HepG2 (cell line): ENCODE data around the gene SNRNP48. TPM values are rescaled to one million over a fixed set of nuclear protein-coding genes. Genes with fewer than 3 reads are reported as not detected.
A peak's percentile ranks its signal among the peaks of the same experiment; 100 is the strongest.

Source experiments
- BCLAF1 ChIP-seq: fragments of 450-650 bp; IDR thresholded peaks from 2 replicates; pipeline ENCODE4 v1.6.1; 2017; ENCODE audit warnings: mild to moderate bottlenecking
- ELF3 ChIP-seq: IDR thresholded peaks from 2 replicates; pipeline ENCODE4 v1.6.1; 2016; ENCODE audit warnings: missing genetic modification reagents, missing compliant biosample characterization
- ERF ChIP-seq: IDR thresholded peaks from 2 replicates; pipeline ENCODE4 v1.6.1; 2018; ENCODE audit warnings: missing biosample characterization, missing genetic modification reagents
- FOSL1 ChIP-seq: sonication (generic); formaldehyde crosslinking; IDR thresholded peaks from 2 replicates; pipeline ENCODE4 v1.9.0; 2021; ENCODE audit warnings: missing genetic modification reagents, borderline replicate concordance
- HOXA7 ChIP-seq: sonication (generic); formaldehyde crosslinking; IDR thresholded peaks from 2 replicates; pipeline ENCODE4 v1.8.1; 2022; ENCODE audit warnings: mild to moderate bottlenecking, missing genetic modification reagents, moderate library complexity
- IKZF1 ChIP-seq: fragments of 450-650 bp; IDR thresholded peaks from 2 replicates; pipeline ENCODE4 v1.7.1; 2016
- IRX3 ChIP-seq: sonication (generic); formaldehyde crosslinking; IDR thresholded peaks from 2 replicates; pipeline ENCODE4 v1.8.1; 2023; ENCODE audit warnings: mild to moderate bottlenecking, low read depth, missing genetic modification reagents, borderline replicate concordance
- MAX ChIP-seq: IDR thresholded peaks from 2 replicates; pipeline ENCODE4 v1.6.1; 2012; ENCODE audit warnings: inconsistent platforms
- MTF1 ChIP-seq: sonication (generic); formaldehyde crosslinking; IDR thresholded peaks from 2 replicates; pipeline ENCODE4 v1.5.0; 2020; ENCODE audit warnings: missing genetic modification reagents
- MZF1 ChIP-seq: sonication (generic); formaldehyde crosslinking; IDR thresholded peaks from 2 replicates; pipeline ENCODE4 v1.8.1; 2023; ENCODE audit warnings: mild to moderate bottlenecking, missing genetic modification reagents, borderline replicate concordance
- NFATC3 ChIP-seq: sonication (generic); formaldehyde crosslinking; IDR thresholded peaks from 2 replicates; pipeline ENCODE4 v1.5.1; 2020; ENCODE audit warnings: mild to moderate bottlenecking, missing genetic modification reagents
- RFXAP ChIP-seq: sonication (generic); formaldehyde crosslinking; IDR thresholded peaks from 2 replicates; pipeline ENCODE4 v1.4.0; 2020; ENCODE audit warnings: missing genetic modification reagents, borderline replicate concordance
- SKI ChIP-seq: fragments of 450-650 bp; IDR thresholded peaks from one replicate; pipeline ENCODE4 v1.6.1; 2018; ENCODE audit warnings: mild to moderate bottlenecking; ENCODE audit not compliant: partially characterized antibody
- SMC3 ChIP-seq: IDR thresholded peaks from 2 replicates; pipeline ENCODE4 v1.6.1; 2011; ENCODE audit warnings: low read length, improper control_type of control experiment
- SP2 ChIP-seq: sonication (generic); formaldehyde crosslinking; IDR thresholded peaks from 2 replicates; pipeline ENCODE4 v1.5.1; 2020; ENCODE audit warnings: mild to moderate bottlenecking, missing genetic modification reagents
- SRSF1 ChIP-seq: fragments of 200-400 bp; formaldehyde crosslinking; optimal IDR thresholded peaks from 2 replicates; pipeline ENCODE3; 2017; ENCODE audit warnings: mild to moderate bottlenecking, low read depth, low read length, moderate library complexity
- STAT5B ChIP-seq: sonication (generic); formaldehyde crosslinking; IDR thresholded peaks from 2 replicates; pipeline ENCODE4 v1.4.0; 2020; ENCODE audit warnings: missing genetic modification reagents
- THAP11 ChIP-seq: IDR thresholded peaks from 2 replicates; pipeline ENCODE4 v1.6.1; 2016; ENCODE audit warnings: missing biosample characterization, missing genetic modification reagents
- ZBTB8A ChIP-seq: sonication (generic); formaldehyde crosslinking; IDR thresholded peaks from 2 replicates; pipeline ENCODE4 v1.4.0; 2020; ENCODE audit warnings: mild to moderate bottlenecking, low read depth, missing genetic modification reagents, borderline replicate concordance
- ZNF230 ChIP-seq: sonication (generic); formaldehyde crosslinking; IDR thresholded peaks from 2 replicates; pipeline ENCODE4 v1.4.0; 2020; ENCODE audit warnings: mild to moderate bottlenecking, missing genetic modification reagents
- ZNF256 ChIP-seq: sonication (generic); formaldehyde crosslinking; conservative IDR thresholded peaks from 2 replicates; pipeline ENCODE4 v1.4.0; 2020; ENCODE audit warnings: missing genetic modification reagents
- ZNF430 ChIP-seq: sonication (generic); formaldehyde crosslinking; IDR thresholded peaks from 2 replicates; pipeline ENCODE4 v1.9.0; 2021; ENCODE audit warnings: mild to moderate bottlenecking, missing genetic modification reagents
- ZNF572 ChIP-seq: sonication (generic); formaldehyde crosslinking; IDR thresholded peaks from 2 replicates; pipeline ENCODE4 v1.5.1; 2020; ENCODE audit warnings: mild to moderate bottlenecking, missing genetic modification reagents
- ZNF597 ChIP-seq: sonication (generic); formaldehyde crosslinking; IDR thresholded peaks from 2 replicates; pipeline ENCODE4 v1.5.0; 2020; ENCODE audit warnings: missing genetic modification reagents
- ZNF615 ChIP-seq: sonication (generic); formaldehyde crosslinking; IDR thresholded peaks from 2 replicates; pipeline ENCODE4 v1.5.0; 2020; ENCODE audit warnings: mild to moderate bottlenecking, missing genetic modification reagents, borderline replicate concordance
- ZNF737 ChIP-seq: sonication (generic); formaldehyde crosslinking; IDR thresholded peaks from 2 replicates; pipeline ENCODE4 v1.5.0; 2020; ENCODE audit warnings: missing genetic modification reagents, mild to moderate bottlenecking, borderline replicate concordance
- ZNF891 ChIP-seq: sonication (generic); formaldehyde crosslinking; IDR thresholded peaks from 2 replicates; pipeline ENCODE4 v1.5.0; 2020; ENCODE audit warnings: mild to moderate bottlenecking, missing genetic modification reagents
- ZSCAN12 ChIP-seq: sonication (generic); formaldehyde crosslinking; IDR thresholded peaks from 2 replicates; pipeline ENCODE4 v1.9.0; 2021; ENCODE audit warnings: mild to moderate bottlenecking, missing genetic modification reagents
- ZSCAN21 ChIP-seq: sonication (generic); formaldehyde crosslinking; IDR thresholded peaks from 2 replicates; pipeline ENCODE4 v1.8.0; 2022; ENCODE audit warnings: mild to moderate bottlenecking, missing genetic modification reagents, moderate library complexity, borderline replicate concordance
- polyA plus RNA-seq, 8 experiments: library from polyadenylated mRNA; depleted of rRNA in 3 of 8; stranded (reverse) in 7 of 8; unstranded in 1 of 8; fragments of >200 nt; fragmentation: Illumina TruSeq in 4 of 8; extraction: Trizol in 4 of 8; gene quantifications; 2 replicates each; pipeline versions ENCODE4 v1.2.1 to v1.2.3, GENCODE V29; 2011 to 2016; ENCODE audit warnings: low read depth in 4 of 8, missing spikeins in 1 of 8, mixed read lengths in 1 of 8; ENCODE audit not compliant: insufficient read depth in 1 of 8
- total RNA-seq, 5 experiments: library from RNA; depleted of rRNA; stranded (reverse); fragments of >200 nt; fragmentation: Illumina TruSeq; extraction: Trizol; gene quantifications; 2 replicates each; pipeline ENCODE4 v1.2.3, GENCODE V29; 2016; ENCODE audit warnings: low read depth in 1 of 5

SNRNP48 gene
- total and polyA plus RNA-seq, 2 of the 13 experiments (the other 11 are each of a cell fraction or from before 2014, with no cell fraction given), result 17.5 to 47.5 TPM

- no peak; the same call in 1 of the 2 replicates for TF ChIP-seq ZSCAN21
- TF ChIP-seq ZSCAN12 (CRISPR knock-in tag), result no peak
- no peak for TF ChIP-seq ZNF256 (CRISPR knock-in tag)
- TF ChIP-seq SMC3, result no peak
- no peak for TF ChIP-seq SKI
- 0 out of 2 replicates have a peak, but pooled peaks have one; percentile 10 for TF ChIP-seq ZNF597 (CRISPR knock-in tag)
- TF ChIP-seq ZNF572, result no peak
- no peak for TF ChIP-seq MTF1 (CRISPR knock-in tag)
- peak; percentile 76 for TF ChIP-seq SRSF1
- no peak for TF ChIP-seq IKZF1
- TF ChIP-seq ZNF430 (CRISPR knock-in tag), result peak; percentile 60; the same call in 1 of the 2 replicates
- TF ChIP-seq ZNF615, result no peak
- no peak for TF ChIP-seq SP2 (CRISPR knock-in tag)
- TF ChIP-seq ZBTB8A (CRISPR knock-in tag), result 0 out of 2 replicates have a peak, but pooled peaks have one; percentile 33
- no peak; the same call in 1 of the 2 replicates for TF ChIP-seq NFATC3 (CRISPR knock-in tag)
- no peak for TF ChIP-seq BCLAF1
- peak; percentile 74 for TF ChIP-seq MAX
- no peak for TF ChIP-seq STAT5B
- TF ChIP-seq MZF1, result no peak
- no peak for TF ChIP-seq ZNF230 (CRISPR knock-in tag)
- peak; percentile 17; the same call in 1 of the 2 replicates for TF ChIP-seq ELF3 (CRISPR knock-in tag)
- TF ChIP-seq THAP11 (CRISPR knock-in tag), result peak; percentile 69; the same call in 1 of the 2 replicates
- TF ChIP-seq IRX3 (CRISPR knock-in tag), result 0 out of 2 replicates have a peak, but pooled peaks have one; percentile 55
- peak; percentile 23; the same call in 1 of the 2 replicates for TF ChIP-seq ERF
- TF ChIP-seq ZNF737 (CRISPR knock-in tag), result no peak
- TF ChIP-seq RFXAP (CRISPR knock-in tag), result peak; percentile 86
- TF ChIP-seq FOSL1 (CRISPR knock-in tag), result no peak
- no peak for TF ChIP-seq HOXA7 (CRISPR knock-in tag)
- no peak for TF ChIP-seq ZNF891
Measured at GRCh38 chr6:7542874-7543624, 46.9 kb upstream of the SNRNP48 start (continued).
